ENCODE results near the gene ANO6.
"Not testable (repeated sequence)": the region's sequence is repeated elsewhere in the genome, so short reads cannot be mapped to it uniquely, and the experiment has no call there.

The ANO6 gene

GRCh38 chr12:45351921-45352670 is 136.2 kb downstream of the ANO6 start:
- DNase-seq: no peak

- no peak for DNase-seq
Observed at GRCh38 chr12:45353944-45354343, 138.0 kb downstream of the ANO6 start.

GRCh38 chr12:45354399-45354798 is 138.5 kb downstream of the ANO6 start:
- DNase-seq: no peak

GRCh38 chr12:45355730-45356129 is 139.8 kb downstream of the ANO6 start:
- no peak for DNase-seq

GRCh38 chr12:45356822-45357538 is 141.1 kb downstream of the ANO6 start:
- no peak for DNase-seq

GRCh38 chr12:45357539-45358417 is 141.9 kb downstream of the ANO6 start:
- DNase-seq: no peak

- no peak for DNase-seq
Observed at GRCh38 chr12:45362291-45362690, 146.4 kb downstream of the ANO6 start.

- no peak for DNase-seq
Observed at GRCh38 chr12:45363903-45364302, 148.0 kb downstream of the ANO6 start.

GRCh38 chr12:45368841-45369489 is 153.1 kb downstream of the ANO6 start:
- no peak for DNase-seq

- DNase-seq: no peak
Observed at GRCh38 chr12:45377815-45378214, 161.9 kb downstream of the ANO6 start.

GRCh38 chr12:45379261-45379660 is 163.4 kb downstream of the ANO6 start:
- no peak for DNase-seq

GRCh38 chr12:45381351-45381750 is 165.5 kb downstream of the ANO6 start:
- DNase-seq: no peak

GRCh38 chr12:45388545-45388944 is 172.7 kb downstream of the ANO6 start:
- no peak for DNase-seq

- DNase-seq: no peak
Observed at GRCh38 chr12:45389426-45389825, 173.5 kb downstream of the ANO6 start.

- not testable (repeated sequence) for DNase-seq
Observed at GRCh38 chr12:45397499-45397898, 181.6 kb downstream of the ANO6 start.

GRCh38 chr12:45398552-45398951 is 182.7 kb downstream of the ANO6 start:
- no peak for DNase-seq

- DNase-seq: no peak
Observed at GRCh38 chr12:45400991-45401390, 185.1 kb downstream of the ANO6 start.

GRCh38 chr12:45402288-45402687 is 186.4 kb downstream of the ANO6 start:
- no peak for DNase-seq

GRCh38 chr12:45406988-45407850 is 191.3 kb downstream of the ANO6 start:
- DNase-seq: no peak

- no peak for DNase-seq
Observed at GRCh38 chr12:45407981-45408728, 192.3 kb downstream of the ANO6 start.

- DNase-seq: no peak
Observed at GRCh38 chr12:45408729-45409114, 192.8 kb downstream of the ANO6 start.
